OCI-LY1 (cell line): ENCODE measurements around the gene FMOD.
A peak's percentile ranks its signal among the peaks of the same experiment; 100 is the strongest.

ENCODE experiments used
- H2AFZ ChIP-seq: fragments of 200-600 bp; sonication (generic), shearing (Covaris generic); 2 replicates; pipeline ENCODE4 v1.6.0; 2014; ENCODE audit warnings: antibody characterized with exemption, mild to moderate bottlenecking, low read length
- H3F3A ChIP-seq: fragments of 200-600 bp; sonication (generic), shearing (Covaris generic); 2 replicates; pipeline ENCODE4 v1.6.0; 2014; ENCODE audit warnings: mild to moderate bottlenecking, antibody characterized with exemption, low read length, moderate library complexity; ENCODE audit not compliant: insufficient read depth
- H3K27ac ChIP-seq: fragments of 200-600 bp; sonication (generic); 2 replicates; pipeline ENCODE4 v1.5.1; 2014; ENCODE audit warnings: low read length, mixed run types, mild to moderate bottlenecking, low read depth; ENCODE audit not compliant: poor library complexity, severe bottlenecking
- H3K27me3 ChIP-seq: fragments of 200-600 bp; sonication (generic); 2 replicates; pipeline ENCODE4 v1.6.0; 2014; ENCODE audit warnings: antibody characterized with exemption, mild to moderate bottlenecking, low read length, moderate library complexity; ENCODE audit not compliant: insufficient read depth
- H3K36me3 ChIP-seq: fragments of 200-600 bp; sonication (generic); 2 replicates; pipeline ENCODE4 v1.6.1; 2014; ENCODE audit warnings: mild to moderate bottlenecking, antibody characterized with exemption, low read length, moderate library complexity, mixed read lengths; ENCODE audit not compliant: insufficient read depth
- H3K4me1 ChIP-seq: fragments of 200-600 bp; sonication (generic); 2 replicates; pipeline ENCODE4 v1.5.1; 2014; ENCODE audit warnings: mild to moderate bottlenecking, low read length, moderate library complexity; ENCODE audit not compliant: insufficient read depth, severe bottlenecking
- H3K4me2 ChIP-seq: fragments of 200-600 bp; sonication (generic), shearing (Covaris generic); 2 replicates; pipeline ENCODE4 v1.6.1; 2014; ENCODE audit warnings: low read length
- H3K4me3 ChIP-seq: fragments of 200-600 bp; sonication (generic); 2 replicates; pipeline ENCODE4 v1.5.1; 2014; ENCODE audit warnings: low read length, low read depth, mild to moderate bottlenecking, mixed read lengths; ENCODE audit not compliant: poor library complexity, severe bottlenecking
- H3K79me2 ChIP-seq: fragments of 200-600 bp; shearing (Covaris generic); 2 replicates; pipeline ENCODE4 v1.6.1; 2016; ENCODE audit warnings: mixed run types, low read length, mixed read lengths; ENCODE audit not compliant: insufficient read depth
- H3K9ac ChIP-seq: fragments of 200-600 bp; sonication (generic), shearing (Covaris generic); 2 replicates; pipeline ENCODE4 v1.6.1; 2014; ENCODE audit warnings: mild to moderate bottlenecking, low read length, mixed read lengths
- H3K9me2 ChIP-seq: fragments of 200-600 bp; sonication (generic), shearing (Covaris generic); 2 replicates; pipeline ENCODE4 v1.6.1; 2014; ENCODE audit warnings: low read depth, mild to moderate bottlenecking, low read length, mixed read lengths
- H3K9me3 ChIP-seq: fragments of 200-600 bp; shearing (Covaris generic); 2 replicates; pipeline ENCODE4 v1.6.1; 2014; ENCODE audit warnings: low read length, mixed read lengths
- H4K20me1 ChIP-seq: fragments of 200-600 bp; sonication (generic), shearing (Covaris generic); 2 replicates; pipeline ENCODE4 v1.6.0; 2016; ENCODE audit warnings: mild to moderate bottlenecking, low read length; ENCODE audit not compliant: insufficient read depth
- CTCF ChIP-seq: fragments of 200-600 bp; sonication (generic), shearing (Covaris generic); IDR thresholded peaks from 2 replicates; pipeline ENCODE4 v1.5.1; 2017; ENCODE audit warnings: mild to moderate bottlenecking, antibody characterized with exemption, low read length, moderate library complexity, mixed read lengths
- EZH2 ChIP-seq: fragments of 200-600 bp; sonication (generic), shearing (Covaris generic); IDR thresholded peaks from 2 replicates; pipeline ENCODE4 v1.8.0; 2017; ENCODE audit warnings: borderline replicate concordance, mixed run types, mild to moderate bottlenecking, antibody characterized with exemption, low read length, moderate library complexity, mixed read lengths

FMOD gene

GRCh38 chr1:203328714-203329122 is 22.2 kb downstream of the FMOD start:
- Histone ChIP-seq H3K9me3 (no peaks in the 10 kb centered on the region), H2AFZ (no peak overlapping the region), H3K4me2 (peak overlapping the region; percentile 61), H3K9ac (peak overlapping the region; percentile 70), H3K4me3 (peak overlapping the region; percentile 51), H3K27me3 (no peaks in the 10 kb centered on the region), H3K27ac (peak overlapping the region; percentile 98), H3K4me1 (peaks cover 84% of the 10 kb centered on the region), H3K36me3 (no peaks in the 10 kb centered on the region), H3F3A (peaks cover 16% of the 10 kb centered on the region), H3K9me2 (no peaks in the 10 kb centered on the region), H4K20me1 (no peaks in the 10 kb centered on the region), H3K79me2 (no peaks in the 10 kb centered on the region)
- TF ChIP-seq EZH2: no peak
- peak; percentile 61; the same call in 1 of the 2 replicates for TF ChIP-seq CTCF

GRCh38 chr1:203327684-203328457 is 23.1 kb downstream of the FMOD start:
- no peaks in the 10 kb centered on the region for H3K79me2 ChIP-seq
- peaks cover 92% of the 10 kb centered on the region for H3K4me1 ChIP-seq
- H3K9me2 ChIP-seq: no peaks in the 10 kb centered on the region
- peaks cover 16% of the 10 kb centered on the region for H3F3A ChIP-seq
- H3K36me3 ChIP-seq: no peaks in the 10 kb centered on the region
- no peaks in the 10 kb centered on the region for H3K9me3 ChIP-seq
- H3K27me3 ChIP-seq: no peaks in the 10 kb centered on the region
- H3K9ac ChIP-seq: peak overlapping the region; percentile 70
- TF ChIP-seq EZH2 (no peak), CTCF (peak; percentile 61)
- H3K4me3 ChIP-seq: peak overlapping the region; percentile 51
- peak overlapping the region; percentile 61 for H3K4me2 ChIP-seq
- peak overlapping the region; percentile 98 for H3K27ac ChIP-seq
- no peaks in the 10 kb centered on the region for H4K20me1 ChIP-seq
- H2AFZ ChIP-seq: no peak overlapping the region

GRCh38 chr1:203326830-203327683 is 23.9 kb downstream of the FMOD start:
- TF ChIP-seq CTCF (no peak), EZH2 (no peak)
- Histone ChIP-seq H3F3A (peaks cover 16% of the 10 kb centered on the region), H3K27ac (peak overlapping the region; percentile 98), H4K20me1 (no peaks in the 10 kb centered on the region), H3K36me3 (no peaks in the 10 kb centered on the region), H3K4me2 (peak overlapping the region; percentile 83), H3K79me2 (no peaks in the 10 kb centered on the region), H3K9me2 (no peaks in the 10 kb centered on the region), H3K9ac (peak overlapping the region; percentile 90), H3K9me3 (no peaks in the 10 kb centered on the region), H3K4me3 (peak overlapping the region; percentile 65), H2AFZ (no peak overlapping the region), H3K27me3 (no peaks in the 10 kb centered on the region), H3K4me1 (peaks cover 96% of the 10 kb centered on the region)
